GM23338 (cell line): ENCODE data around the gene CYTIP. TPM values are rescaled to one million over a fixed set of nuclear protein-coding genes. Genes with fewer than 3 reads are reported as not detected.

Experiments
- ATAC-seq: fragments of 200-7000 bp; cut with Tn5 transposase; 3 replicates; pipeline ENCODE4 v1.9.1; 2020
- DNase-seq: peaks from one replicate; pipeline ENCODE4 v3.0.0-alpha.2; 2015; ENCODE audit warnings: low spot score
- H2AFZ ChIP-seq: fragments of 200-600 bp; sonication (generic); 2 replicates; pipeline ENCODE4 v1.8.0; 2016; ENCODE audit warnings: antibody characterized with exemption, mild to moderate bottlenecking, moderate library complexity
- H3F3A ChIP-seq: fragments of 200-600 bp; sonication (generic); replicated peaks from 2 replicates; pipeline ENCODE4 v1.8.0; 2017; ENCODE audit warnings: antibody characterized with exemption, mixed run types, low read depth
- H3K27ac ChIP-seq: fragments of 200-600 bp; sonication (generic); 2 replicates; pipeline ENCODE4 v1.6.1; 2016; ENCODE audit warnings: low read depth
- H3K27me3 ChIP-seq: fragments of 200-600 bp; sonication (generic); 2 replicates; pipeline ENCODE4 v1.8.0; 2016; ENCODE audit warnings: mild to moderate bottlenecking, mixed run types, moderate library complexity; ENCODE audit not compliant: insufficient read depth
- H3K36me3 ChIP-seq: fragments of 200-600 bp; sonication (generic); 2 replicates; pipeline ENCODE4 v1.8.0; 2016; ENCODE audit warnings: mild to moderate bottlenecking; ENCODE audit not compliant: insufficient read depth
- H3K4me1 ChIP-seq: fragments of 200-600 bp; sonication (generic); 2 replicates; pipeline ENCODE4 v1.8.0; 2016; ENCODE audit warnings: mild to moderate bottlenecking, moderate library complexity; ENCODE audit not compliant: insufficient read depth
- H3K4me2 ChIP-seq: fragments of 200-600 bp; sonication (generic); 2 replicates; pipeline ENCODE4 v1.7.1; 2017; ENCODE audit warnings: mixed run types
- H3K4me3 ChIP-seq: fragments of 200-600 bp; sonication (generic); 2 replicates; pipeline ENCODE4 v1.6.1; 2016; ENCODE audit warnings: mixed run types
- H3K79me2 ChIP-seq: fragments of 200-600 bp; sonication (generic); replicated peaks from 2 replicates; pipeline ENCODE4 v1.8.0; 2017; ENCODE audit warnings: mild to moderate bottlenecking; ENCODE audit not compliant: insufficient read depth
- H3K9me2 ChIP-seq: fragments of 200-600 bp; sonication (generic); 2 replicates; pipeline ENCODE4 v1.8.0; 2017; ENCODE audit not compliant: insufficient read depth
- H4K20me1 ChIP-seq: fragments of 200-600 bp; sonication (generic); replicated peaks from 2 replicates; pipeline ENCODE4 v1.8.0; 2017; ENCODE audit warnings: mild to moderate bottlenecking; ENCODE audit not compliant: insufficient read depth
- H3K27ac Mint-ChIP-seq: 2 replicates; pipeline ENCODE4 v1.8.0; 2020; ENCODE audit warnings: inconsistent platforms, mild to moderate bottlenecking, moderate library complexity, mixed read lengths
- H3K27me3 Mint-ChIP-seq: 3 replicates; pipeline ENCODE4 v1.8.0; 2022; ENCODE audit warnings: low read depth, mild to moderate bottlenecking, moderate library complexity, mixed read lengths, inconsistent platforms; ENCODE audit not compliant: insufficient read depth, poor library complexity
- H3K36me3 Mint-ChIP-seq: 3 replicates; pipeline ENCODE4 v1.8.0; 2021; ENCODE audit warnings: low read depth, mild to moderate bottlenecking, inconsistent platforms, moderate library complexity, mixed read lengths
- H3K4me1 Mint-ChIP-seq: 3 replicates; pipeline ENCODE4 v1.8.0; 2020; ENCODE audit warnings: mild to moderate bottlenecking, inconsistent platforms, mixed read lengths
- H3K4me3 Mint-ChIP-seq: 3 replicates; pipeline ENCODE4 v1.8.0; 2021; ENCODE audit warnings: moderate library complexity, mild to moderate bottlenecking, inconsistent platforms, mixed read lengths
- H3K9me3 Mint-ChIP-seq: 3 replicates; pipeline ENCODE4 v1.8.0; 2020; ENCODE audit warnings: moderate library complexity, mild to moderate bottlenecking, inconsistent platforms, mixed read lengths
- CREB1 ChIP-seq: fragments of 250-450 bp; sonication (Bioruptor Pico); IDR thresholded peaks from 2 replicates; pipeline ENCODE4 v1.5.0; 2020; ENCODE audit warnings: low read depth, mild to moderate bottlenecking, moderate library complexity
- CTCF ChIP-seq, 2 experiments: fragments of 200-600 bp in 1 of 2; sonication (generic) in 1 of 2; conservative IDR thresholded peaks; 2 replicates each; pipeline versions ENCODE4 v1.5.1 to v1.6.1; 2016 to 2017; ENCODE audit warnings: antibody characterized with exemption in 2 of 2, low read depth in 2 of 2, mild to moderate bottlenecking in 2 of 2, moderate library complexity in 1 of 2
- NANOG ChIP-seq: IDR thresholded peaks from 2 replicates; pipeline ENCODE4 v1.6.1; 2016; ENCODE audit warnings: antibody characterized with exemption, borderline replicate concordance
- REST ChIP-seq: IDR thresholded peaks from one replicate; pipeline ENCODE4 v1.6.1; 2018; ENCODE audit warnings: antibody characterized with exemption; ENCODE audit not compliant: unreplicated experiment
- STAT1 ChIP-seq: IDR thresholded peaks from one replicate; pipeline ENCODE4 v1.6.1; 2016; ENCODE audit warnings: antibody characterized with exemption; ENCODE audit not compliant: unreplicated experiment
- ZNF114 ChIP-seq: fragments of 250-450 bp; sonication (Bioruptor Pico); IDR thresholded peaks from 2 replicates; pipeline ENCODE4 v1.5.0; 2020; ENCODE audit warnings: mild to moderate bottlenecking, moderate library complexity
- ZNF331 ChIP-seq: fragments of 250-450 bp; sonication (Bioruptor Pico); IDR thresholded peaks from 2 replicates; pipeline ENCODE4 v1.5.0; 2020; ENCODE audit warnings: low read depth, mild to moderate bottlenecking, moderate library complexity
- ZNF462 ChIP-seq: fragments of 250-450 bp; sonication (Bioruptor Pico); IDR thresholded peaks from 2 replicates; pipeline ENCODE4 v1.5.0; 2020; ENCODE audit warnings: mild to moderate bottlenecking, moderate library complexity
- polyA plus RNA-seq: library from polyadenylated mRNA; unstranded; fragments of >200 nt; fragmentation: Nextera tagmentation; extraction: Ambion mirVana; gene quantifications from 2 replicates; pipeline ENCODE4 v1.2.1, GENCODE V29; 2016
- total RNA-seq: library from RNA; depleted of rRNA; stranded (reverse); fragments of >200 nt; shearing (Covaris generic); gene quantifications from 2 replicates; pipeline ENCODE4 v1.2.3, GENCODE V29; 2014

CYTIP gene
- total and polyA plus RNA-seq, 2 experiments from 2014 or later: not detected

- Mint-ChIP-seq H3K9me3 (peaks cover 12% of the 10 kb centered on the region; the same call in 2 of the 3 replicates), H3K27me3 (no peaks in the 10 kb centered on the region), H3K4me1 (no peaks in the 10 kb centered on the region), H3K36me3 (no peaks in the 10 kb centered on the region), H3K4me3 (no peak overlapping the region), H3K27ac (no peak overlapping the region)
- H3F3A ChIP-seq: no peaks in the 10 kb centered on the region
- H4K20me1 ChIP-seq: no peaks in the 10 kb centered on the region
- H3K79me2 ChIP-seq: no peaks in the 10 kb centered on the region
- no peaks in the 10 kb centered on the region for H3K27me3 ChIP-seq
- no peaks in the 10 kb centered on the region for H3K9me2 ChIP-seq
- H3K4me1 ChIP-seq: no peaks in the 10 kb centered on the region
- ATAC-seq: no peak
- no peak overlapping the region for H3K4me2 ChIP-seq
- no peaks in the 10 kb centered on the region for H3K36me3 ChIP-seq
- no peak overlapping the region for H2AFZ ChIP-seq
- no peak for DNase-seq
- no peak overlapping the region for H3K27ac ChIP-seq
- H3K4me3 ChIP-seq: no peak overlapping the region
- no peak for TF ChIP-seq STAT1
Measured at GRCh38 chr2:157395811-157396210, 48.1 kb downstream of the CYTIP start.

- no peak for ATAC-seq
- Histone ChIP-seq H4K20me1 (no peaks in the 10 kb centered on the region), H3K9me2 (no peaks in the 10 kb centered on the region), H2AFZ (peak overlapping the region; percentile 7; the same call in 1 of the 2 replicates), H3K27me3 (no peaks in the 10 kb centered on the region), H3K36me3 (no peaks in the 10 kb centered on the region), H3K4me3 (no peak overlapping the region), H3K4me1 (no peaks in the 10 kb centered on the region), H3K79me2 (no peaks in the 10 kb centered on the region), H3F3A (no peaks in the 10 kb centered on the region), H3K4me2 (no peak overlapping the region), H3K27ac (no peak overlapping the region)
- TF ChIP-seq REST (no peak), NANOG (no peak), ZNF462 (CRISPR knock-in tag) (no peak), CREB1 (CRISPR knock-in tag) (no peak), ZNF331 (no peak), CTCF (conservative IDR thresholded peaks at IDR 0.05; ENCODE audit: low read depth in 2 of 2) (no peak), ZNF114 (CRISPR knock-in tag) (no peak)
- H3K27ac Mint-ChIP-seq: no peak overlapping the region
- no peaks in the 10 kb centered on the region for H3K4me1 Mint-ChIP-seq
- DNase-seq: no peak
- H3K4me3 Mint-ChIP-seq: no peak overlapping the region
- H3K9me3 Mint-ChIP-seq: peaks cover 12% of the 10 kb centered on the region; the same call in 2 of the 3 replicates
- H3K27me3 Mint-ChIP-seq: no peaks in the 10 kb centered on the region
- H3K36me3 Mint-ChIP-seq: no peaks in the 10 kb centered on the region
Measured at GRCh38 chr2:157394928-157395327, 49.0 kb downstream of the CYTIP start.
